Neuronal stem cell (in vitro differentiated cells): Measurements from ENCODE around the gene GASK1A.

Experiments
- DNase-seq: peaks from one replicate; pipeline ENCODE4 v3.0.0-alpha.2; 2013; ENCODE audit warnings: low spot score
- H2AFZ ChIP-seq: one replicate; pipeline ENCODE4 v1.6.1; 2013; ENCODE audit warnings: mild to moderate bottlenecking, low read length, inconsistent platforms
- H2AK5ac ChIP-seq: 2 replicates; pipeline ENCODE4 v1.6.1; 2013; ENCODE audit warnings: low read depth, mild to moderate bottlenecking, inconsistent platforms, low read length, moderate library complexity, mixed read lengths
- H2BK120ac ChIP-seq: 2 replicates; pipeline ENCODE4 v1.6.1; 2013; ENCODE audit warnings: low read depth, mild to moderate bottlenecking, inconsistent platforms, low read length, moderate library complexity, mixed read lengths
- H2BK12ac ChIP-seq: one replicate; pipeline ENCODE4 v1.6.1; 2013; ENCODE audit warnings: low read length, inconsistent platforms
- H2BK15ac ChIP-seq: 2 replicates; pipeline ENCODE4 v1.6.1; 2013; ENCODE audit warnings: mild to moderate bottlenecking, low read length, inconsistent platforms, mixed read lengths
- H2BK5ac ChIP-seq: one replicate; pipeline ENCODE4 v1.6.1; 2013; ENCODE audit warnings: inconsistent platforms, mild to moderate bottlenecking, low read length, moderate library complexity
- H3K14ac ChIP-seq: one replicate; pipeline ENCODE4 v1.6.1; 2013; ENCODE audit warnings: low read length, inconsistent platforms
- H3K18ac ChIP-seq: 2 replicates; pipeline ENCODE4 v1.6.1; 2013; ENCODE audit warnings: low read length, inconsistent platforms
- H3K23ac ChIP-seq: 2 replicates; pipeline ENCODE4 v1.6.1; 2013; ENCODE audit warnings: low read depth, mild to moderate bottlenecking, mixed read lengths, low read length, inconsistent platforms; ENCODE audit not compliant: poor library complexity
- H3K27ac ChIP-seq: replicated peaks from 3 replicates; pipeline ENCODE4 v1.5.1; 2013; ENCODE audit warnings: low read length, inconsistent platforms
- H3K27me3 ChIP-seq, 3 experiments: 2 replicates each; pipeline ENCODE4 v1.6.1; 2013; ENCODE audit warnings: low read length in 3 of 3, mild to moderate bottlenecking in 2 of 3, inconsistent platforms in 1 of 3, low read depth in 1 of 3, mixed read lengths in 1 of 3, moderate library complexity in 1 of 3; ENCODE audit not compliant: control insufficient read depth in 3 of 3, insufficient read depth in 3 of 3
- H3K36me3 ChIP-seq, 2 donors: replicated peaks in 1 of 2; 2 replicates each; pipeline ENCODE4 v1.6.1; 2013; ENCODE audit warnings: low read length in 2 of 2; ENCODE audit not compliant: control insufficient read depth in 2 of 2, insufficient read depth in 2 of 2
- H3K4ac ChIP-seq: 2 replicates; pipeline ENCODE4 v1.6.1; 2013; ENCODE audit warnings: inconsistent platforms, mild to moderate bottlenecking, low read length, moderate library complexity
- H3K4me1 ChIP-seq, 2 donors: 1 replicate in 1 of 2; 2 replicates in 1 of 2; pipeline ENCODE4 v1.6.1; 2013; ENCODE audit warnings: low read length in 2 of 2, low read depth in 1 of 2; ENCODE audit not compliant: control insufficient read depth in 2 of 2, insufficient read depth in 1 of 2
- H3K4me2 ChIP-seq: one replicate; pipeline ENCODE4 v1.6.1; 2013; ENCODE audit warnings: mild to moderate bottlenecking, low read length, inconsistent platforms; ENCODE audit not compliant: insufficient read depth, poor library complexity, severe bottlenecking
- H3K4me3 ChIP-seq, 2 donors: 2 replicates each; pipeline ENCODE4 v1.5.1; 2013; ENCODE audit warnings: low read length in 2 of 2, mild to moderate bottlenecking in 2 of 2, inconsistent platforms in 1 of 2, moderate library complexity in 1 of 2
- H3K79me1 ChIP-seq: one replicate; pipeline ENCODE4 v1.6.1; 2013; ENCODE audit warnings: low read depth, mild to moderate bottlenecking, inconsistent platforms, low read length, moderate library complexity
- H3K9ac ChIP-seq: one replicate; pipeline ENCODE4 v1.6.1; 2013; ENCODE audit warnings: mild to moderate bottlenecking, low read depth, low read length, inconsistent platforms; ENCODE audit not compliant: poor library complexity
- H3K9me3 ChIP-seq, 2 donors: replicated peaks in 1 of 2; 2 replicates each; pipeline versions ENCODE3 to v1.6.1; 2013; ENCODE audit warnings: low read length in 2 of 2, mild to moderate bottlenecking in 2 of 2, inconsistent platforms in 1 of 2, low read depth in 1 of 2, mixed read lengths in 1 of 2, moderate library complexity in 1 of 2; ENCODE audit not compliant: control insufficient read depth in 2 of 2, insufficient read depth in 1 of 2
- H4K8ac ChIP-seq: one replicate; pipeline ENCODE4 v1.6.1; 2013; ENCODE audit warnings: low read depth, mild to moderate bottlenecking, inconsistent platforms, low read length, moderate library complexity
- H4K91ac ChIP-seq: one replicate; pipeline ENCODE4 v1.6.1; 2013; ENCODE audit warnings: low read length, low read depth, mild to moderate bottlenecking, inconsistent platforms; ENCODE audit not compliant: poor library complexity
- WGBS, 2 donors: extraction: QIAGEN DNeasy Blood & Tissue Kit; methylation state at CpG; one replicate each; pipeline ENCODE4 v1.1.7; 2013; ENCODE audit warnings: missing lambda C conversion rate in 2 of 2, mixed read lengths in 1 of 2; ENCODE audit not compliant: insufficient read length in 2 of 2, insufficient replicate concordance in 1 of 2; ENCODE audit errors: extremely low coverage in 2 of 2; 5-methylcytosine and 5-hydroxymethylcytosine counted together

The GASK1A gene

DNA sequence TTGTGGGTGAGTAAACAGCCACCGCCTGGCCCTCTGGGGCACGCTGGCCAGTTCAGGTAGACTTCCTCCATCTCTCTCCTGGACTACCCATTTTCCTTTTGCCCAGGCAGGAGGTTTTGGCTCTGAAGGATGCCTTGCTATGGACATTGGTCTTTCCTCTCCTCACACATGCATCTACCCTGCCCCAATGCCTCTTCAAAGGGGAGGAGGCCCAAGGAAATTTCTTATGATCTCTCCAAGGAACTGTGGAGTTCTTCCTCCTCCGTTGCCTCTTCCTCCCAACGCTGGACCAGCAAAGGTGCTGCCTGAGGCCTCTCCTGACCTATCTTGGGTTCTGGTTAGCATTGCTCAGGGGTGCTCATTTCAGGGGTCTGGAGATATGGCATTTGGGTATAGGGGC is 93.2 kb downstream of the GASK1A start:
- H4K8ac ChIP-seq: no peak overlapping the region
- no CpG with 5 or more reads among the region's 4 CpGs for WGBS, 2 donors
- no peak overlapping the region for H3K4me3 ChIP-seq
- H3K14ac ChIP-seq: no peak overlapping the region
- H3K4ac ChIP-seq: no peak overlapping the region
- H2BK120ac ChIP-seq: no peak overlapping the region
- H3K23ac ChIP-seq: no peak overlapping the region
- H3K18ac ChIP-seq: no peak overlapping the region
- no peak overlapping the region for H4K91ac ChIP-seq
- H3K4me1 ChIP-seq: no peaks in the 10 kb centered on the region
- H3K9me3 ChIP-seq: no peaks in the 10 kb centered on the region
- H3K4me2 ChIP-seq: no peak overlapping the region
- H3K9ac ChIP-seq: no peak overlapping the region
- no peak overlapping the region for H3K27ac ChIP-seq
- H3K36me3 ChIP-seq: no peaks in the 10 kb centered on the region
- no peak overlapping the region for H2AFZ ChIP-seq
- H2BK15ac ChIP-seq: no peak overlapping the region
- no peak overlapping the region for H2BK12ac ChIP-seq
- H2AK5ac ChIP-seq: no peak overlapping the region
- no peaks in the 10 kb centered on the region for H3K27me3 ChIP-seq
- H2BK5ac ChIP-seq: no peak overlapping the region
- no peaks in the 10 kb centered on the region for H3K79me1 ChIP-seq
- DNase-seq: no peak

DNA sequence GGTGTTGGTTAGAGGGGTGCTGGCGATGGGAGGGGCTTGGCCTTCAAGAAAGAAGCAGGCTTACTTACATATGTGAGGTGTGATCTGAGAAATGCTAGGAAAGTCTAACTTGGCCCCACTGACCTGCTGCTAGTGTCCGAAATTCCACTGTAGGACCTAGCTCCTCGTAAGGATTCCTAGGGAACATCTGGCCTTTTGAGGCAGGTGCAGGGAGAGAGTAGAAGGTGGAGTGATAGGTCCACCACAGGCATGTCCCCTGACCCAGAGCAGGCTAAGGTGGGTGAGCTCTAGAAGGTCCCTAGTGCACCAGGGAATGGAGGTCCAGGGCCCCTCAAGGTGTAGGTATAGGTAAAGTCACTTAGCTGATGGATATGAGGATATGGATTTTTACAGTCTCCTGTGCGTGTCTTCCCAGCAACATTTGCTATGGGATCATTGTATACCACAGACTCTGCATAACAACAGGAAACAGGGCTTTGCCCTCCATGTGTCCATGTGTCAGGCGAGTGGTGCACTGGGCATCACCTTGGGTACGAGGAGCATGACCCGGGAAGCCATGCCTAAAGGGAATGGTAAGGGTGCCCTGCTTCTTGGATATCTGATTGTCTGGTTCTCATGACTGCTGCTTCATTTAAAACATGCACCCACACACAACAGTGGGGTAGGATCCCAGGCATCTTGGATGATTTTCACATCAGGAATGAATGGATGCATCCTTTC is 94.2 kb downstream of the GASK1A start:
- H3K18ac ChIP-seq: no peak overlapping the region
- H3K23ac ChIP-seq: no peak overlapping the region
- H2BK12ac ChIP-seq: no peak overlapping the region
- no peak overlapping the region for H2BK15ac ChIP-seq
- no peak overlapping the region for H3K4me3 ChIP-seq
- no peak for DNase-seq
- no peaks in the 10 kb centered on the region for H3K27me3 ChIP-seq
- no peak overlapping the region for H3K4ac ChIP-seq
- H4K91ac ChIP-seq: no peak overlapping the region
- H2AK5ac ChIP-seq: no peak overlapping the region
- no peak overlapping the region for H3K9ac ChIP-seq
- no CpG with 5 or more reads among the region's 7 CpGs for WGBS, 2 donors
- H3K14ac ChIP-seq: no peak overlapping the region
- no peaks in the 10 kb centered on the region for H3K9me3 ChIP-seq
- H2BK5ac ChIP-seq: no peak overlapping the region
- no peaks in the 10 kb centered on the region for H3K4me1 ChIP-seq
- no peak overlapping the region for H2AFZ ChIP-seq
- H4K8ac ChIP-seq: no peak overlapping the region
- H3K79me1 ChIP-seq: no peaks in the 10 kb centered on the region
- no peaks in the 10 kb centered on the region for H3K36me3 ChIP-seq
- no peak overlapping the region for H3K4me2 ChIP-seq
- no peak overlapping the region for H2BK120ac ChIP-seq
- H3K27ac ChIP-seq: no peak overlapping the region

DNA sequence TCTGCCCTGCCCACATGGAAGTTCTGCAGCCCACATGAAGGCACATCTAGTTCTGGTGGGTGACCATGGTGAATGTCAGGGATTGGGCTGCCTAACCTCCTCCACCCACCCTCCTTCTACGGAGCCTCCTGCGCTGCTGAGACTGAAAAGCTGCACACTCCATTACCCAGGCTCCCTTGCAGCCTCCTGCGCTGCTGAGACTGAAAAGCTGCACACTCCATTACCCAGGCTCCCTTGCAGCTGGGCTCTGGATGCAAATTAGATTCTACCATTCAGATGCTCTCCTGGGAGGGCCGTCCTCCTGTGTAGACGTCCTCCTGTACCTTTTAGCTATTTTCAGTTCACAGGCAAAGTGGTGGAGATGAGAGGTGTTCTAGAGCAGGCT is 94.7 kb downstream of the GASK1A start:
- no peak overlapping the region for H2BK120ac ChIP-seq
- H3K9ac ChIP-seq: no peak overlapping the region
- H2AK5ac ChIP-seq: no peak overlapping the region
- no peaks in the 10 kb centered on the region for H3K9me3 ChIP-seq
- H3K4me1 ChIP-seq: no peaks in the 10 kb centered on the region
- WGBS, 2 donors: no CpG with 5 or more reads among the region's 5 CpGs
- peaks cover 0 to 4% of the 10 kb centered on the region in 2 donors for H3K36me3 ChIP-seq
- H4K91ac ChIP-seq: no peak overlapping the region
- no peak overlapping the region for H2BK15ac ChIP-seq
- H3K14ac ChIP-seq: no peak overlapping the region
- no peak overlapping the region for H3K4me2 ChIP-seq
- no peak overlapping the region for H3K18ac ChIP-seq
- H2BK12ac ChIP-seq: no peak overlapping the region
- H3K4ac ChIP-seq: no peak overlapping the region
- no peak overlapping the region for H3K27ac ChIP-seq
- H2AFZ ChIP-seq: no peak overlapping the region
- DNase-seq: no peak
- no peaks in the 10 kb centered on the region for H3K79me1 ChIP-seq
- no peak overlapping the region for H3K23ac ChIP-seq
- H3K27me3 ChIP-seq: no peaks in the 10 kb centered on the region
- H2BK5ac ChIP-seq: no peak overlapping the region
- no peak overlapping the region for H3K4me3 ChIP-seq
- H4K8ac ChIP-seq: no peak overlapping the region

DNA sequence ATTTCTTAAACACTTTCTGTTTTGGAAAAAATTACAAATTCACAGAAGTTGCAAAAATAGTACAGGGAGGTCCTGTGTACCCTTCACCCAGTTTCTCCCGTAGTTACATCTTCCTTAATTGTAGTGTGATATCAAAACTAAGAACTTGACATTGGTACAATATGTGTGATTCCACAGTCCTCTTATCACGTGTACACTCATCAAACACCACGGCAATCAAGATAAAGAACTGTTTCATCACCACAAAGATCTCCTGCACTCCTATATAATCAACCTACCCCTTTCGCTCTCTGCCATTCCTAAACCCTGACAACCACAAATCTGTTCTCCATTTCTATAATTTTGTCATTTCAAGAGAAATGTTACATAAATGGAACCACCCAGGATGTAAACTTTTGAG is 95.4 kb downstream of the GASK1A start:
- Histone ChIP-seq H3K79me1 (no peaks in the 10 kb centered on the region), H3K23ac (no peak overlapping the region), H2BK15ac (no peak overlapping the region), H4K91ac (no peak overlapping the region), H3K27ac (no peak overlapping the region), H3K4me2 (no peak overlapping the region), H3K4me3 (no peak overlapping the region), H3K4me1 (no peaks in the 10 kb centered on the region), H2BK5ac (no peak overlapping the region), H2BK120ac (no peak overlapping the region), H3K4ac (no peak overlapping the region), H2BK12ac (no peak overlapping the region), H2AK5ac (no peak overlapping the region), H3K18ac (no peak overlapping the region), H3K36me3 (peaks cover 4 to 8% of the 10 kb centered on the region in 2 donors), H3K14ac (no peak overlapping the region), H3K27me3 (no peaks in the 10 kb centered on the region), H3K9me3 (no peaks in the 10 kb centered on the region), H2AFZ (no peak overlapping the region), H4K8ac (no peak overlapping the region), H3K9ac (no peak overlapping the region)
- no CpG with 5 or more reads among the region's 4 CpGs for WGBS, 2 donors
- DNase-seq: no peak
